H9 (cell line): ENCODE data around the gene SELL. TPM values are rescaled to one million over a fixed set of nuclear protein-coding genes. Genes with fewer than 3 reads are reported as not detected.

Experiments used
- DNase-seq: peaks from one replicate; pipeline ENCODE4 v3.0.0-alpha.2; 2017
- H2AFZ ChIP-seq: one replicate; pipeline ENCODE4 v1.6.1; 2013; ENCODE audit warnings: mild to moderate bottlenecking, low read length, control low read depth, moderate library complexity
- H2AK5ac ChIP-seq: 2 replicates; pipeline ENCODE4 v1.6.1; 2013; ENCODE audit warnings: low read length, control low read depth, mixed read lengths; ENCODE audit not compliant: insufficient read length
- H2BK120ac ChIP-seq: one replicate; pipeline ENCODE4 v1.6.1; 2013; ENCODE audit warnings: low read depth, mild to moderate bottlenecking, low read length, control low read depth, inconsistent platforms; ENCODE audit not compliant: poor library complexity, severe bottlenecking
- H2BK12ac ChIP-seq: 2 replicates; pipeline ENCODE4 v1.6.1; 2013; ENCODE audit warnings: low read length, control low read depth, mixed read lengths, low read depth; ENCODE audit not compliant: insufficient read length
- H2BK15ac ChIP-seq: 2 replicates; pipeline ENCODE4 v1.6.1; 2013; ENCODE audit warnings: low read depth, low read length, control low read depth
- H2BK20ac ChIP-seq: one replicate; pipeline ENCODE4 v1.6.1; 2013; ENCODE audit warnings: low read depth, mild to moderate bottlenecking, low read length, control low read depth, inconsistent platforms; ENCODE audit not compliant: poor library complexity, severe bottlenecking
- H2BK5ac ChIP-seq: 2 replicates; pipeline ENCODE4 v1.6.1; 2013; ENCODE audit warnings: low read length, control low read depth, mixed read lengths; ENCODE audit not compliant: insufficient read length
- H3K14ac ChIP-seq: 2 replicates; pipeline ENCODE4 v1.6.1; 2013; ENCODE audit warnings: low read length, control low read depth; ENCODE audit not compliant: insufficient read depth
- H3K18ac ChIP-seq: 2 replicates; pipeline ENCODE4 v1.6.1; 2013; ENCODE audit warnings: low read depth, mild to moderate bottlenecking, mixed read lengths, low read length, control low read depth; ENCODE audit not compliant: insufficient read length
- H3K23ac ChIP-seq: 2 replicates; pipeline ENCODE4 v1.6.1; 2013; ENCODE audit warnings: low read length, control low read depth, mixed read lengths, low read depth; ENCODE audit not compliant: insufficient read length
- H3K23me2 ChIP-seq: 2 replicates; pipeline ENCODE4 v1.6.1; 2013; ENCODE audit warnings: low read depth, mild to moderate bottlenecking, mixed read lengths, low read length, control low read depth; ENCODE audit not compliant: insufficient read length, poor library complexity, severe bottlenecking
- H3K27ac ChIP-seq: 2 replicates; pipeline ENCODE4 v1.5.1; 2013; ENCODE audit warnings: low read length, control low read depth, mixed read lengths, low read depth; ENCODE audit not compliant: insufficient read length
- H3K27me3 ChIP-seq: 2 replicates; pipeline ENCODE4 v1.6.1; 2013; ENCODE audit warnings: low read length, control low read depth, inconsistent platforms; ENCODE audit not compliant: insufficient read depth
- H3K4ac ChIP-seq: 2 replicates; pipeline ENCODE4 v1.6.1; 2013; ENCODE audit warnings: low read depth, mild to moderate bottlenecking, control low read depth, inconsistent platforms, low read length, moderate library complexity
- H3K4me1 ChIP-seq: 2 replicates; pipeline ENCODE4 v1.6.1; 2013; ENCODE audit warnings: low read length, control low read depth, inconsistent platforms; ENCODE audit not compliant: insufficient read depth
- H3K4me2 ChIP-seq: 2 replicates; pipeline ENCODE4 v1.6.1; 2013; ENCODE audit warnings: low read length, control low read depth, mixed read lengths; ENCODE audit not compliant: insufficient read length, insufficient read depth
- H3K56ac ChIP-seq: 2 replicates; pipeline ENCODE4 v1.6.1; 2013; ENCODE audit warnings: low read depth, mild to moderate bottlenecking, mixed read lengths, low read length, control low read depth; ENCODE audit not compliant: insufficient read length
- H3K79me1 ChIP-seq: 2 replicates; pipeline ENCODE4 v1.6.1; 2013; ENCODE audit warnings: low read depth, mild to moderate bottlenecking, moderate library complexity, low read length, control low read depth, inconsistent platforms; ENCODE audit not compliant: insufficient read depth, poor library complexity, severe bottlenecking
- H3K79me2 ChIP-seq: 2 replicates; pipeline ENCODE4 v1.6.1; 2013; ENCODE audit warnings: low read length, control low read depth, inconsistent platforms; ENCODE audit not compliant: insufficient read depth
- H3K9ac ChIP-seq: 2 replicates; pipeline ENCODE4 v1.6.1; 2013; ENCODE audit warnings: low read length, control low read depth, mixed read lengths; ENCODE audit not compliant: insufficient read length; ENCODE audit errors: extremely low read depth
- H3K9me3 ChIP-seq: one replicate; pipeline ENCODE4 v1.6.1; 2013; ENCODE audit warnings: low read depth, low read length, inconsistent platforms; ENCODE audit not compliant: control insufficient read depth
- H3T11ph ChIP-seq: one replicate; pipeline ENCODE4 v1.6.1; 2013; ENCODE audit warnings: mild to moderate bottlenecking, low read length, control low read depth, inconsistent platforms
- H4K20me1 ChIP-seq: one replicate; pipeline ENCODE4 v1.6.1; 2013; ENCODE audit not compliant: control insufficient read depth, insufficient read length, insufficient read depth
- H4K5ac ChIP-seq: 2 replicates; pipeline ENCODE4 v1.6.1; 2013; ENCODE audit warnings: low read depth, mild to moderate bottlenecking, mixed read lengths, low read length, control low read depth; ENCODE audit not compliant: insufficient read length
- H4K8ac ChIP-seq: replicated peaks from 2 replicates; pipeline ENCODE4 v1.6.1; 2013; ENCODE audit warnings: low read length, control low read depth, mixed read lengths, low read depth; ENCODE audit not compliant: insufficient read length
- H4K91ac ChIP-seq: 2 replicates; pipeline ENCODE4 v1.6.1; 2013; ENCODE audit warnings: low read depth, mild to moderate bottlenecking, moderate library complexity, mixed read lengths, low read length, control low read depth; ENCODE audit not compliant: insufficient read length
- H3K27ac Mint-ChIP-seq, 3 experiments: 2 replicates in 2 of 3; 3 replicates in 1 of 3; pipeline ENCODE4 v1.8.0; 2020 to 2021; ENCODE audit warnings: mixed read lengths in 3 of 3, mild to moderate bottlenecking in 1 of 3, moderate library complexity in 1 of 3
- H3K27me3 Mint-ChIP-seq: 2 replicates; pipeline ENCODE4 v1.8.0; 2021; ENCODE audit warnings: low read depth, mild to moderate bottlenecking, moderate library complexity, mixed read lengths
- H3K36me3 Mint-ChIP-seq, 3 experiments: 2 replicates in 2 of 3; 3 replicates in 1 of 3; pipeline ENCODE4 v1.8.0; 2020 to 2021; ENCODE audit warnings: low read depth in 3 of 3, mixed read lengths in 3 of 3; ENCODE audit not compliant: insufficient read depth in 1 of 3
- H3K4me1 Mint-ChIP-seq, 2 experiments: 2 replicates each; pipeline ENCODE4 v1.8.0; 2020; ENCODE audit warnings: mixed read lengths in 2 of 2
- H3K4me3 Mint-ChIP-seq, 2 experiments: 2 replicates in 1 of 2; 3 replicates in 1 of 2; pipeline ENCODE4 v1.8.0; 2020 to 2021; ENCODE audit warnings: mild to moderate bottlenecking in 2 of 2, mixed read lengths in 2 of 2, moderate library complexity in 1 of 2
- H3K9me3 Mint-ChIP-seq, 2 experiments: 2 replicates in 1 of 2; 3 replicates in 1 of 2; pipeline ENCODE4 v1.8.0; 2020; ENCODE audit warnings: mild to moderate bottlenecking in 2 of 2, mixed read lengths in 2 of 2, moderate library complexity in 1 of 2
- WGBS: extraction: QIAGEN DNeasy Blood & Tissue Kit; methylation state at CpG from one replicate; pipeline ENCODE4 v1.1.7; 2013; ENCODE audit warnings: missing lambda C conversion rate, low lambda C conversion rate, mixed read lengths; ENCODE audit not compliant: insufficient read length; ENCODE audit errors: extremely low coverage; 5-methylcytosine and 5-hydroxymethylcytosine counted together
- total RNA-seq: library from RNA; stranded (reverse); gene quantifications from 2 replicates; pipeline ENCODE4 v1.2.1, GENCODE V29; 2021
- TF ChIP-seq, protein P1 (sequence below): fragments of 200-600 bp; sonication (generic); conservative IDR thresholded peaks from 3 replicates; pipeline ENCODE4 v1.8.0; 2021; ENCODE audit warnings: antibody characterized with exemption, mild to moderate bottlenecking

Gene SELL
- total RNA-seq, 1 experiment from 2014 or later: not detected

DNA sequence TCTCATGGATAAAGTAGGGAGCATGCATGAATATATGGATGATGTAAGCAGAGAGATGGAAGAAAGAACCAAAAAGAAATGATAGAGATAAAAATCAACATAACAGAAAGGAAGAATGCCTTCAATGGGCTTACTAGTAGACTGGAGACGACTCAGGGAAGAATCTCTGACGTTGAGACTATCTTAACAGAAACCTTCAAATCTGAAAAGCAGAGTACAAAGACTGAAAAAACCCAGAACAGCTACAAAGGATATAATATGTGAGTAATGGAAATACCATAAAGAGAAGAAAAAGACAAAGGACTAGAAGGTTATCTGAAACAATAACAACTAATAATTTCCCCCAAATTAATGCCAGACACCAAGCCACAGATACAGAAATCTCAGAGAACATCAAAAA is 63.2 kb downstream of the SELL start:
- no peak overlapping the region for H3K9ac ChIP-seq
- H3K27ac ChIP-seq: no peak overlapping the region
- Mint-ChIP-seq H3K27me3 (no peaks in the 10 kb centered on the region; the same call in 1 of the 2 replicates), H3K27ac (no peak overlapping the region), H3K36me3 (no peaks in the 10 kb centered on the region), H3K4me3 (no peak overlapping the region), H3K9me3 (no peaks in the 10 kb centered on the region), H3K4me1 (peaks cover 5 to 10% of the 10 kb centered on the region in 2 experiments; a peak in 3 of 4 replicates)
- H3K4me2 ChIP-seq: no peak overlapping the region
- H3K9me3 ChIP-seq: no peaks in the 10 kb centered on the region
- no CpG with 5 or more reads among the region's 2 CpGs for WGBS
- no peak overlapping the region for H3K4ac ChIP-seq
- no peak overlapping the region for H3K14ac ChIP-seq
- no peaks in the 10 kb centered on the region for H4K20me1 ChIP-seq
- no peak overlapping the region for H2BK12ac ChIP-seq
- H4K91ac ChIP-seq: no peak overlapping the region
- no peak overlapping the region for H4K5ac ChIP-seq
- no peak overlapping the region for H3K23ac ChIP-seq
- no peak for DNase-seq
- no peaks in the 10 kb centered on the region for H3K27me3 ChIP-seq
- no peaks in the 10 kb centered on the region for H3K79me2 ChIP-seq
- no peak overlapping the region for H2BK120ac ChIP-seq
- no peak overlapping the region for H4K8ac ChIP-seq
- H3T11ph ChIP-seq: no peak overlapping the region
- H3K18ac ChIP-seq: no peak overlapping the region
- TF ChIP-seq, protein P1, sequence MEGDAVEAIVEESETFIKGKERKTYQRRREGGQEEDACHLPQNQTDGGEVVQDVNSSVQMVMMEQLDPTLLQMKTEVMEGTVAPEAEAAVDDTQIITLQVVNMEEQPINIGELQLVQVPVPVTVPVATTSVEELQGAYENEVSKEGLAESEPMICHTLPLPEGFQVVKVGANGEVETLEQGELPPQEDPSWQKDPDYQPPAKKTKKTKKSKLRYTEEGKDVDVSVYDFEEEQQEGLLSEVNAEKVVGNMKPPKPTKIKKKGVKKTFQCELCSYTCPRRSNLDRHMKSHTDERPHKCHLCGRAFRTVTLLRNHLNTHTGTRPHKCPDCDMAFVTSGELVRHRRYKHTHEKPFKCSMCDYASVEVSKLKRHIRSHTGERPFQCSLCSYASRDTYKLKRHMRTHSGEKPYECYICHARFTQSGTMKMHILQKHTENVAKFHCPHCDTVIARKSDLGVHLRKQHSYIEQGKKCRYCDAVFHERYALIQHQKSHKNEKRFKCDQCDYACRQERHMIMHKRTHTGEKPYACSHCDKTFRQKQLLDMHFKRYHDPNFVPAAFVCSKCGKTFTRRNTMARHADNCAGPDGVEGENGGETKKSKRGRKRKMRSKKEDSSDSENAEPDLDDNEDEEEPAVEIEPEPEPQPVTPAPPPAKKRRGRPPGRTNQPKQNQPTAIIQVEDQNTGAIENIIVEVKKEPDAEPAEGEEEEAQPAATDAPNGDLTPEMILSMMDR: no peak
- no peak overlapping the region for H2BK5ac ChIP-seq
- H3K79me1 ChIP-seq: no peaks in the 10 kb centered on the region
- H2BK20ac ChIP-seq: no peak overlapping the region
- no peak overlapping the region for H2AK5ac ChIP-seq
- H2BK15ac ChIP-seq: no peak overlapping the region
- no peak overlapping the region for H2AFZ ChIP-seq
- no peak overlapping the region for H3K56ac ChIP-seq
- no peaks in the 10 kb centered on the region for H3K23me2 ChIP-seq
- no peaks in the 10 kb centered on the region for H3K4me1 ChIP-seq
